Suprapubic skin (tissue), 4 donors: ENCODE results near the gene RHCE.
"Not testable (repeated sequence)": the region's sequence is repeated elsewhere in the genome, so short reads cannot be mapped to it uniquely, and the experiment has no call there.

Experiments
- CTCF ChIP-seq, 2 donors: fragments of 200-600 bp in 1 of 2; fragments of 450-650 bp in 1 of 2; sonication (generic) in 1 of 2; IDR thresholded peaks; one replicate each; pipeline ENCODE4 v1.5.1; 2016 to 2019; ENCODE audit warnings: antibody characterized with exemption in 2 of 2, mild to moderate bottlenecking in 1 of 2, moderate library complexity in 1 of 2
- POLR2A ChIP-seq, 2 donors: fragments of 450-650 bp; IDR thresholded peaks; one replicate each; pipeline ENCODE4 v1.6.1; 2017; ENCODE audit warnings: antibody characterized with exemption in 2 of 2, mild to moderate bottlenecking in 2 of 2, moderate library complexity in 2 of 2
- POLR2AphosphoS5 ChIP-seq, 3 donors: sonication (generic); formaldehyde crosslinking; IDR thresholded peaks; one replicate each; pipeline ENCODE4 v1.6.1; 2017; ENCODE audit warnings: antibody characterized with exemption in 3 of 3

- TF ChIP-seq CTCF, POLR2A, POLR2AphosphoS5 (IDR thresholded peaks at IDR 0.05): not testable (repeated sequence)
Measured at GRCh38 chr1:25382543-25382942, 38.1 kb downstream of the RHCE start.
